GM18511 (cell line): ENCODE data around the gene ARID1B.

Source experiments
- ATAC-seq: cut with Tn5 transposase; IDR thresholded peaks from one replicate; pipeline ENCODE4 v1.9.1; 2021; ENCODE audit warnings: mild to moderate bottlenecking, moderate library complexity; ENCODE audit not compliant: unreplicated experiment

Gene ARID1B

DNA sequence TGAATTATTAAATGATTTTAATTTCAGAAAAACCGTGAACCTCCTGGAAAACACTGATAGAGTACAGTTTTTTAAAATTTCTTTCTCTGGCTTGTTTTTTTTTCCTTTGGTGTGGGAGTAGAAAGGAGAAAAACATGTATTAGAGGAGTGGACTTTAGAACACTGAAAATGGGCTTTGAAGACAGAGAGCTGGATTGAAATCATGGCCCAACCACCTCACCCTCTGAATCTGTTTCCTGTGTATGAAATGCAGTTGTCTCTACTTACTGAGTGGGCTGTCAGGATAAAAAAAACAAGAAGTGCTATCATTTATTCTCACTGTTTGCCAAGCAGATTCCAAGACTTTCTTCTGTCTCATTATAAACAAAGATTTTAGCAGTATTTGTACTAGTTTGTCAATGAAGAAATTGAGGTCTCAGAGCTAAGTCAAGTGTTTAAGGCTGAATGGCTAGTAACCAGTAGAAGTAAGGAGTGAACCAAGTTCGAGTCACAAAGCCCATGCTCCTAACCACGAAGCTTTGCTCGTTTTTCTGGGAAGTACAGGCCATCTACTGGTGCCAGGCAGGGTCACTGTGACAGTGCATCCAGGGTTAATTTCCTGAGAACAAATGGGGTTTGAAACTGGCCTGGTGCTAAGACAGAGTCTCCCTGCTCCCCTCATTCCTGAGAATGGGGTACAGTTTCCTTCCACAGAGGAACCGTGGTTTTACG lies 289.8 kb downstream of the ARID1B start:
- ATAC-seq: no peak

- no peak for ATAC-seq
Observed at GRCh38 chr6:157067507-157067906, 290.3 kb downstream of the ARID1B start.

DNA sequence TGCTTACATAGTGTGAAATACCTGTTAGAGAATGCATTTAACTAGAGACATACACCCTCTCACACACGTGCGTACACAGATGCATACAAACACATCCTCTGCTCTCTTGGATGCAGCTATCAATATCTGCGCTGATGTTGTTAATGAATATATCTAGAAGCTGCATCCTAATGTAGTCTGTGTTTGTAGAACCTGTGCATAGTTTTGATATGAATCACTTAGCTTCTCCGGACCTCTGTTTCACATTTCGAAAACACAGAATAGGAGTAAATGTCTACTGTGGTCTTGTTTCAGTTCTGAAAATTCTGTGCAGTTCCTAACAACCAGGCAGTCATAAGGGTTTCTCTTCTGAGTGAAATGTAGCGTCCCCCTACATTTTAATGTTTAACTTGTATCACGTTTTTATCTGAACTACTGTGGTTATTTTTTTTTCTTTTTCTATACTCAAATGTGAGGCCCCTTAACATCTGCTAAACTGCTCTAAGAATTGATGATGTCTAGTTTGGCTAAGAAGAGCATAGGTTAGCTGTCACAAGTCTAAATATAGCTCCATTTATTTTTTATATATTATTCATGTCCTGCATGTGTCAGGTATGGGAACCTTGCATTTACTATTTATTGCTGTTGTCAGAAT lies 291.6 kb downstream of the ARID1B start:
- ATAC-seq: peak; percentile 97

DNA sequence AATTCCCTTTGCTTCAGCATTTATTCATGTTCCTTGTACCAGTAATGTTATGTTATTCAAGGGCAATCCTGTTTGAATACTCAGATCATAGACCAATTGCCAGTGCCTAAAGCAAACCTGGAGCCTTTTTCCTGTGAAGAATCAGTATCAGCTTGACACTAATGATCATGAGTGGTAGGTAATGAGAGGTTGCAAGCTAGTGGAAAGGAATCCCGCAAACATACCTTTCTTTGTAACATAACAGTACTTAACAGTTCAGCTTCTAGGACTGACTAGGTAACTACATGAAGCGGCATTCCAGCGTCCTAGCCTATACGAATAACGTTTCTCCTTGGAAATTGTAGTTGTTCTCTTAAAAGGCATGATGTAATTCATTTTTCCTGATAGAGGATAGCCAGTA lies 292.4 kb downstream of the ARID1B start:
- no peak for ATAC-seq

- no peak for ATAC-seq
Observed at GRCh38 chr6:157070403-157071107, 293.4 kb downstream of the ARID1B start.

DNA sequence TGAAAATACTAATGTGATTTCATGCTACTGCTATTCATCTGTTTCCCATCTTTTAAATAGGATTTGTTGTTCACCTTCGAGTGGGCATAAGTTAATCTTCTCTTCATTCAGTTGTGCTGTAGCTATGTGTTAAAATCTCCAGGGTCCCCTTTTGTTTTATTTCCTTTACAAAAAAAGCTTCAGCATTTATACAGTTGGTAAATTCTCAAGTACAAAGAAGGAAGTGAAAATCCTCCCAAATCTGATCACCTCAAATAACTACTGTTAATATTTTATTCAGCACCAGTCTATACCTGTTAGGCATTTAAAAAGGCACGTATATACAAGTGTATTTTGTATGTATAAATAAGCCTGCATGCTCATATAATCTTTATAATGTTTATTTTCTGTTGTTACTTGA lies 294.9 kb downstream of the ARID1B start:
- no peak for ATAC-seq

GRCh38 chr6:157073596-157073995 lies 296.4 kb downstream of the ARID1B start:
- ATAC-seq: no peak

- no peak for ATAC-seq
Observed at GRCh38 chr6:157074969-157075368, 297.8 kb downstream of the ARID1B start.

GRCh38 chr6:157075549-157076450 lies 298.6 kb downstream of the ARID1B start:
- ATAC-seq: peak; percentile 93

DNA sequence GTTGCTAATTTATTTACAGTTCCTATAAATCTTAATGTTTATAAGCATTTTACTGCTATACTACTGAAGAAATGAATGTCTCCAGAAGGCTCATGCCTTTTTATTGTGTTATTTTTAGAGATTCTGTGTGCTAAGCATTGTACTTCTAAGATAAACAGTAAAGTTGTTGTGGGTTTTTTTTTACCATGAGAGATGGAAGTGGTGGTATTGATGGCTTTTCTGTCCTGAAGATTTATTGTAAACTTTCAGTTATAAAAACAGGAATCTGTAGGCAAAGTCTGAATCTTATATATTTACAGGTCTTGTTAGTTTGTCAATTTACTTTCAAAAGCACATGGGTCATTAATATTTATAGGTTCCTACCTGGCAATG lies 299.3 kb downstream of the ARID1B start:
- no peak for ATAC-seq

DNA sequence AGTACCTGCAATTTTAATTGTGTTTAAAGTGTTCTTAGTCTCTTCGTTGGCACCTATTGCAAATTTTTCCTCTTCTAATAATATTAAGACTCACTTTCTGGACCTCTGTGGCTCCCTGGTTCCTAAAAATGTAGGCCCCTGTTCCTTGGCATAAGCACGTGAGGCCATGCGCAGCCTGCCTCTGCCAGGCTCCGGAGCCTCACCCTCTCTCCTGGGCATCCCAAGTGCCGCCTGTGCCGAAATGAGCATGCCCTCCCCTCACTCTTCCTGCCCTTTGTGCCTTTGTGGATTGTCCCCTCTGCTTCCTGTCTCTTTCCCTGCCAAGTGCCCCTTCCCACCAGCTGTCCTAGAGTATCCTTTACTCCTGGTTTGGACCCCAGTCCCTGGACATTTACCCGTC lies 300.1 kb downstream of the ARID1B start:
- no peak for ATAC-seq

- ATAC-seq: no peak
Observed at GRCh38 chr6:157078326-157078725, 301.1 kb downstream of the ARID1B start.

- no peak for ATAC-seq
Observed at GRCh38 chr6:157079277-157079676, 302.1 kb downstream of the ARID1B start.

GRCh38 chr6:157079771-157080170 lies 302.6 kb downstream of the ARID1B start:
- no peak for ATAC-seq

GRCh38 chr6:157080986-157081391 lies 303.8 kb downstream of the ARID1B start:
- no peak for ATAC-seq

DNA sequence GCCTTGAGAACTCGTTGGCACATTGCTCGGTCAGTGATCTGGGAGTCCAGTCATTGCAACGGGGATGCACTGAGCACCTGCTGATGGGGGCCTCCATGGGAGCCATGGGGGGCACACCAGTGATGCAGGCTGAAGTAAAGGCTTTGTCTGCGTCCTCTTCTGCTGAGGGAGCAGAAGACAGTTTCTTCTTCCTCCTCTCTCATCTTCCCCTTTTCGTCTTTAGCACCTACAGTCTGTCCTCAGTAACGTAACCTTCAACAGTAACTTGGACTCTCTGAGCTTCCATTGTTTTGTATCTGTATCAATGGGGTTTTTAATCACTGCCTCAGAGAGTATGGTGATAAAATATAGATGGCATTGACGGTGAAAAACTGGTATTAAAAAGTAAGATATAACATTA lies 306.2 kb downstream of the ARID1B start:
- ATAC-seq: no peak

DNA sequence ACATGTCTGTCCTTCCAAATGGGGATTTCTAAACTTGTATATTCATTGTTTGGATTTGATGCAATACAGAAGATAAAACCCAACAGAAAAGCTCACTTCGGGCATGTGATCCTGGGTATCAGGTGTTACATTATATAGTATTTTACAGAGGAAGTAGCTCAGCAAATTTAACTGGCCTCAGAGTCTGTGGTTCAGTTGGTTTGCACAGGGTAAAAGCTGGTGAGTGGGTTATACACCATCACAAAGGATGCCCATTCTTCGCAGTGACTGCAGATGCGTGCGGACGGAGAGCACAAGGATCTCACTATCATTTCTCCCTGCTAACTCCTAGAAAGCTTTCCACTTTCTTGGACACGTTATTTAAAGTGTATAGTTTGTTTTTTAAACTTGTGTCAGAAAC lies 309.5 kb downstream of the ARID1B start:
- ATAC-seq: no peak

- no peak for ATAC-seq
Observed at GRCh38 chr6:157087974-157088373, 310.8 kb downstream of the ARID1B start.

- ATAC-seq: no peak
Observed at GRCh38 chr6:157088841-157089240, 311.7 kb downstream of the ARID1B start.

GRCh38 chr6:157089258-157089657 lies 312.1 kb downstream of the ARID1B start:
- ATAC-seq: no peak

DNA sequence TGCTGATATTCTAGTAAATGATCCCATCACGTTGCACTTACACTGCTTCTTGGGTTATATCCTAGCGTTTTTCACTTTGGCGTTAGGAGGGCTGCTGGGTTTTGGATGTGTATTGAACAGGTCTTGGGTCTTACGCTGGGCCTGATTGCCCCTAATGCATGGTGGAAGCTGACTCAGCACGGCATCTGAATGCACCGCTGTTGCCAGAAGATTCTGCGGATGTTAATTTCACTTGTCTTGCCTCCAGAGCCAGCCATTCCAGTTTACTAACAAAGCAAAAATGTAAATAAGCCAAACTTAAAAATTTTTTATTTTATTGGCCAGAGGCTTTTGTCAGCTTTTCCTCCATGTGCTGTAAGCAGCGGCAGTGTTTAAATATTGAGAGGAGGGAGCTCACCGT lies 312.7 kb downstream of the ARID1B start:
- no peak for ATAC-seq
